NCI-H2107 (cell line): ENCODE data around the gene CRISPLD2.
"Not testable (repeated sequence)": the region's sequence is repeated elsewhere in the genome, so short reads cannot be mapped to it uniquely, and the experiment has no call there.

Experiments
- DNase-seq: peaks from one replicate; lab custom pipeline; 2025; lab: John Stamatoyannopoulos, UW

The CRISPLD2 gene

DNA sequence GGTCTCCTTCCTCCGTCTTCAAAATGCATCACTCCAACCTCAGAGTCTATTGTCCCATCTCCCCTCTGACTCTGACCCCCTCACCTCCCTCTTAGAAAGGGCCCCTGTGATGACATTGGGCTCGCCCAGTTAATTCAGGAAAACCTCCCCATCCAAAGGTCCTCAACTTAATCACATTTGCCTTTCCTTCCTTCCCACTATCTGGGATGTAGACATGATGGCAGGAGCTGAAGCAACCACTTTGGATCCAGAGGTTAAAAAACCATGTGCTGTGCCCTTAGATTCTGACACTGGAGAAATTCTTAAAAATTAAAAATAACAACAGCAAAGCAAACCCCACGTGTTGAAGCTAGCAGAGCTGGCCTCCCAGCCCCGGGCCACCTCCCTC lies 111.3 kb downstream of the CRISPLD2 start:
- DNase-seq = no peak

DNA sequence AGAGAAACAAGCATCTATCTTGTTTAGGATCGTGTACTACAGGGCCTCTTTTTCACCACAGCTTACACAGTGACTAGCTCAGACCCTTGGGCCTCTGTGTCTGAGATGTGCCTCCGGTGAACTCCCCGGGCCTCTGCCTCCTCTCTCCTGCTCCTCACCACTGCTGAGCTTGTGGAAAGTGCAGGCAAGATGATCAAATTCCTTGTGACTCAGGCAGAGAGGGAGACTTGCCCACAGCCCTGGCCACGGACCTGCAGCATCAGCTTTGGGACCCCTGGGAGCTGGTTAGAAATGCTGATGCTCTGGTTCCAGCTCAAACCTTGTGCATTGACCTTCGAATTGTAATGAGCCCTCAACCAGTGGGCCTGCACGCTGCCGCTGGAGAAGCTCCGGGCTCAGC lies 111.7 kb downstream of the CRISPLD2 start:
- DNase-seq = no peak

- no peak for DNase-seq
Measured at GRCh38 chr16:84932681-84933080, 112.9 kb downstream of the CRISPLD2 start.

DNA sequence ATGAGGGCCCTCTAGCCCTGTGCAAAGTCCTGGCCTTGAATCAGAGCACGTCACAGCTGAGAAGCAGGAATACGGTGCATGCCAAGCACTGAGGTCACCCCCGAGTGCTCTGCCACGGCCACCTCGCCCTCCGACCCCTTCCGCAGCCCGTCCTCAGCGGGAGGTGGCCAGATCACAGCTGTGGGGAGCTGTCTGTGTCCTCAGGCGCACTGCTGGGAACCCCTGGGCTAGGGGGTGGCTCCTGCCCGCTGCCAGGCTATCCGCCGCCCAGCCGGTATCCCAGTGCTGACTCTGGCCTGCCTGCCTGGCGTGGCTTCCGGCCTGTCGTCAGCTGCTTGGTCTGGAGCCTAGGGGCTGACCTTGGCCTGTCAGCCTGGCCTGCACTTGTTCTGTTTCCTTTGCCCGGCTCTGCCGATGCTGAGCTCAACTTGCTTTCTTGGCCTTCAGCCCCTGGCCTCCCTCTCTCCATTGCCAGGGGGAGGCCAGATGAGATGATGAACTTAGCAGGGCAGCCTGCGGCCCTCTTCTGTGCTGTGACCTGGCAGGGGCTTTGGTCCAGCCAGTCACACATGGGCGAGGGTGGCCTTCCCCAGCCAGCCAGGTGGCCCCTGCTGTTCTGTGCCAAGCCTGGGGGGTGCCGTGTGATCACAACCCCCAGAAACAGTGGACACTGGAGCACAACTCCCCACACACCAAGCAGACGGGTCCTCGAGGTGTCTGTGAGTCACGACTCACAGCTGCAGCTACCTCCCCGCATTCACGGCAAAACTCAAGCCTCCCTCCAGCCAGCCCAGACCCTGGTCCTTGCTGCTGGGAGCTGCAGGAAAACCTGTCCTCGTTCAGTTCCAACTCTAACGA lies 114.2 kb downstream of the CRISPLD2 start:
- no peak for DNase-seq

DNA sequence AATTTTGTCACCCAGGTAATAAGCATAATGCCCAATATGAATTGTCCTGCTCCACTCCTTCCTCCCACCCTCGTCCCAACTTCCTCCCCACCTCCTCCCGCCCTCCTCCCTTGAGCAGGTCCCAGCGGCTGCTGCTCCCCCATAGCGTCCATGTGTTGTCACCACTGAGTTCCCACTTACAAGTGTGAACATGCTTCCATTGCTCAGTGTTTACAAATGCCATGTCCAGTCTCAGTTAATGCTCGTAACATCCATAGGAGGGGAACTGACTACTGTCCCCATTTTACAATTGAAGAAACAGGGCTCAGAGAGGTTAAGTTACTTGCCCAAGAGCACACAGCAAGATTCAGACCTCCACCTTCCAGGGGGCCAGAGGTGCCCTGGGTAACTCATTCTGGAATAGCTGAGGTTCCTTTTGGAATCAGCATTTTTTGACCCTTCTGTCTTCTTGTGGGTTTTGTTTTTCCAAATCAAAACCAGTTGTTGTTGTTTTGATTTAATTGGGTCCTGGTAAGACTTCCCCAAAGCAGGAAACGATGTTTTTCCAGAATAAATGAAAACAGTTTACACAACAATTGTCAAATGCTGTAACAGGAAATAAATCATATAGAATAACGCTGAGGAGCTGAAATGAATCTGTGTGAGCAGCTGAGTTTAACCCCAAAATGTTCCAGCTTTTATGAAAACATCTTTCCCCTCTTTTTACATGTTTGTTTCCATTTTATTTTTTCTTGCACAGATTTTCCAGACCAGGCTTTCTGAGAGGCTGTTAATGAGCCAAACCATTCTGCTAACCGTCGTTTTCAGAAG lies 117.6 kb downstream of the CRISPLD2 start:
- DNase-seq = no peak

DNA sequence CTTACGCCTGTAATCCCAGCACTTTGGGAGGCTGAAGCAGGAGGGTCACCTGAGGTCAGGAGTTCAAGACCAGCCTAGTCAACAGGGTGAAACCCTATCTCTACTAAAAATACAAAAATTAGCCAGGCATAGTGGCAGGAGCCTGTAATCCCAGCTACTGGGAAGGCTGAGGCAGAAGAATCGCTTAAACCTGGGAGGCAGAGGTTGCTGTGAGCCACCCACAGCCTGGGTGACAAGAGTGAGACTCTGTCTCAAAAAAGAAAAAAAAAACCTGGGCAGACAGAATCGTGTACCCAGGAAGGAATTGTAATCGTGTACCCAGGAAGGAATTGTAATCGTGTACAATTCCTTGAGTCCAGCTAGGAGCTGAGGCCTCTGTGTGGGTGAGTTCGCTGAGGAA lies 118.8 kb downstream of the CRISPLD2 start:
- DNase-seq = not testable (repeated sequence)

- DNase-seq = no peak
Measured at GRCh38 chr16:84940670-84941551, 121.1 kb downstream of the CRISPLD2 start.

DNA sequence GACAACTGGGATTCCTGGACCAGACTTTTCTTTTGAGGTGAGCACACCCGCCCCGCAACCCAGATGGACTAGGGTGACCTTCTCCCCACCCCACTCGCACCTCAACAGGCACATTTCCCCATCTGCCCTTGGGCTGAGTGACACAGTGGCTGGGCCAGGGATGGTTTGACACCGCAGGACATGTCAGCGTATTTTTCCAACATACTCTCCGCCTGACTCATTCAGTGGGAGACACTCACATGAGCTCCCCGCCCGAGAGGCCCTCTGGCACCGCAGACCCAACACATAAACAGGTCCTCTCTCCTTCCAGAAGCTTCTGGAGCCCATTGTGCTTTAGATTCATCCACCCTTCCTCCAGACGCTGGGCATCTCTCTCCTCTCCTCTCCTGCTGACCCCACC lies 122.1 kb downstream of the CRISPLD2 start:
- DNase-seq = no peak

DNA sequence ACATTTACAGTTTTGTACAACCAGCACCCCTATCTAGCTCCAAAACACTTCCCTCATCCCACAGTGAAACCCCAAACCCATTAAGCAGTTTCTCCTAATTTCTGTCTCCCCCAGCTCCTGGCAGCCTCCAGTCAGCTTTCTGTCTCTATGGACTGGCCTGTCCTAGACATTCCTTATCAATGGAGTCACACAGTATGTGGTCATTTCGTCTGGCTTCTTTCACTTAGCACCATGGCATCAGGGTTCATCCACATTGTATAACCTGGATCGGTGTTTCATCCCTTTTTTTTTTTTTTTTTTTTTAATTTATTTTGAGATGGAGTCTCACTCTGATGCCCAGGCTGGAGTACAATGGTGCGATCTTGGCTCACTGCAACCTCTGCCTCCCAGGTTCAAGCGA lies 123.0 kb downstream of the CRISPLD2 start:
- DNase-seq = no peak

DNA sequence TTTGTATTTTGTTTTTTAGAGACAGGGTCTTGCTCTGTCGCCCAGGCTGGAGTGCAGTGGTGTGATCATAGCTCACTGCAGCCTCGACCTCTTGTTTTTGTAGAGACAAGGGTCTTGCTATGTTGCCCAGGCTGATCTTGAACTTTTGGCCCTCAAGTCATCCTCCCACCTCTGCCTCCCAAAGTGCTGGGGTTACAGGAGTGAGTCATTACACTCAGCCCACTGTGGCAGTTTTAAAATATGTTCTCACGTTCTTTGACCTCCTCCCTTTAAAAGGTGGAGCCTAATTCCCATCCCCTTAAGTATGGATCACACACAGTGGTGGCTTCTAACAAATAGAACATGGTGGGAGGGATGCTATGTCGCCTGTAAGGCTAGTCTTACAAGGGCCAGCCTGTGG lies 123.8 kb downstream of the CRISPLD2 start:
- no peak for DNase-seq

- no peak for DNase-seq
Measured at GRCh38 chr16:84947022-84947421, 127.2 kb downstream of the CRISPLD2 start.

GRCh38 chr16:84947996-84948850 lies 128.4 kb downstream of the CRISPLD2 start:
- DNase-seq = no peak

DNA sequence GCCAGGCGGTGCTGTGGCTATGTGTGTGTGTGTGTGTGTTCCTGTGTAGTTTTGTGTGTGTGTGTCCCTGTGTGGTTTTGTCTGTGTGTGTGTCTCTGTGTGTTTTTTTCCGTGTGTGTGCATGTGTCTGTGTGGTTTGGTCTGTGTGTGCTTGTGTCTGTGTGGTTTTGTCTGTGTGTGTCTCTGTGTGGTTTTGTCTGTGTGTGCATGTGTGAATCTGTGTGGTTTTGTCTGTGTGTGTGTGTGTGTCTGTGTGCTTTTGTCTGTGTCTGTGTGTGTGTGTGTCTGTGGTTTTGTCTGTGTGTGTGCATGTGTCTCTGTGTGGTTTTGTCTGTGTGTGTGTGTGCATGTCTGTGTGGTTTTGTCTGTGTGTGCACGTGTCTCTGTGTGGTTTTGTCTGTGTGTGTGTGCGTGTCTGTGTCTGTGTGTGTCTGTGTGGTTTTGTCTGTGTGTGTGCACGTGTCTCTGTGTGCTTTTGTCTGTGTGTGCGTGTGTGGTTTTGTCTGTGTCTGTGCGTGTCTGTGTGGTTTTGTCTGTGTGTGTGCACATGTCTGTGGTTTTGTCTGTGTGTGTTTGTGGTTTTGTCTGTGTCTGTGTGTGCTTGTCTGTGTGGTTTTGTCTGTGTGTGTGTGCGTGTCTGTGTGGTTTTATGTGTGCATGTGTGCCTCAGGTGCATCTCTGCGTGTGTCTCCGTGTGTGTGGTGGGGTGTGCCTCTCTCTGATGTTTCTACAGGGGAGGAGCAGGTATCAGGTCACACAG lies 129.2 kb downstream of the CRISPLD2 start:
- no peak for DNase-seq

DNA sequence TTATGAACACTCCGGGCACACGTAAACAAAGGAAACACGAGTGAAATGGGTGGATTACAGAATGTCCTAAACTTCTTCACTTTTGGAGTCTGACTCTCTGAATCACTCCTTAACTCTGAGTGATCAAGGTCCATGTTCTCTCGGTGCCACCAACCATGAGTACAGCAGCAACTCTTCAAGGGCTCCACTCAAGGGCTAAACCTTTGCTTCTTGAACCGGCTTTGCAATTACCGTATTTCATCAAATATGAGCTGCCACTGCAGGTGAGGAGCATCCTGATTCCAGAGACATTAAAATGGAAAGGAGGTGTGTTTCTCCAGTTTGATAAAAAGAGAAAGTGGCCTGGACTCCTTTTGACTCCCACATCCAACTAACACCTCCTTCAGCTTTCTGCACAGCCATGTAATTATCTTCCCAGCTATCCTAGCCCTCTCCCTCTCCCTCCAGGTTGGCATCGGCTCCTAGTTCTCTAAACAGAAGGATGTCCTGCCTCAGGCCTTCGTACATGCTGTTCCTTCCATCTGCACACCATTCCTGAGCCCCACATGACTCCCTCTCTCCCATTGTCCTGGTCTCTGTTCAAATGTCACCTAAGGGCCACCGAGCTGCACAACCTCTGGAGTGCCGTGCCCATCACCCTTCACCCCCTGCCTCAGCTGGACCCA lies 130.1 kb downstream of the CRISPLD2 start:
- no peak for DNase-seq

- no peak for DNase-seq
Measured at GRCh38 chr16:84950906-84951305, 131.1 kb downstream of the CRISPLD2 start.

DNA sequence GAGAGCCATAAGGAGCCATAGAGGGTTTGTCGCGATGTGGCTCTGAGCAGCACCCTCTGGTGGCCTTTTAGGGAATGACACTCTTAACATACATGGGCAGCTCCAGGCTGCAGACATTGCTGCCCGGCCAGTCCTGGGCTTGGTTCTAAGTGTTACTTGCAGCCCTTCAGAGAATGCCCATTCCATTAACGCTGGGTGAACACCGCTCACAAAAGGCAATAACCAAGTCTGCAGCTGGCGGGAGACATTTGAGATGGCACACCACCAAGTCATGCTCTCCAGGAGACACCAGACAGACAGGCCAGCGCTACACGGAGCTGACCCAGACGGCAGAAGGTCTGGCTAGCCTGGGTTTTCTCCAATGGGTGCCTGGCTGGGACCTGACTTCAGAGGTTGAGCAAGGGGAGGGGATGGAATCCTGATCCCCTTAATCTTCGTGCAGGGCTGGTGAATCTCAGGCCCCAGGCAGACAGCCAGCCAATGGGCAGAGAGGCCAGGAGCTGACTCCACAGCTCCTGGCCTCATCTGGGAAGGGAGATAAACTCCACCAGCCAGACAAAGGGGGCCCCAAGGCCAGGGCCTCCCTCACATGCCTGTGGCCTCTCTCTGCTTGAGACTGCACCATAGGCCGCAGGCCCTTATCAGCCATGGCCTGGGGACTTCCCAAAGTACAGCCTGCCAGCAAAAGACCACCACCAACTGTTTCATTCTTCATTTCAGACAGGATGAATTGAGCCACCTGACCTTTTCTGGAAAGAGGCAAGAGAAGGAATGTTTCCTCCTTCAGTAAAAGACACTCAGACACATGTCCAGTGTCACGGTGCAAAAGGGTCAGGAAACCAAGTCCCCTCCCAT lies 132.8 kb downstream of the CRISPLD2 start:
- DNase-seq = peak; percentile 78

GRCh38 chr16:84953190-84953746 lies 133.5 kb downstream of the CRISPLD2 start:
- no peak for DNase-seq

- no peak for DNase-seq
Measured at GRCh38 chr16:84955427-84955826, 135.6 kb downstream of the CRISPLD2 start.

DNA sequence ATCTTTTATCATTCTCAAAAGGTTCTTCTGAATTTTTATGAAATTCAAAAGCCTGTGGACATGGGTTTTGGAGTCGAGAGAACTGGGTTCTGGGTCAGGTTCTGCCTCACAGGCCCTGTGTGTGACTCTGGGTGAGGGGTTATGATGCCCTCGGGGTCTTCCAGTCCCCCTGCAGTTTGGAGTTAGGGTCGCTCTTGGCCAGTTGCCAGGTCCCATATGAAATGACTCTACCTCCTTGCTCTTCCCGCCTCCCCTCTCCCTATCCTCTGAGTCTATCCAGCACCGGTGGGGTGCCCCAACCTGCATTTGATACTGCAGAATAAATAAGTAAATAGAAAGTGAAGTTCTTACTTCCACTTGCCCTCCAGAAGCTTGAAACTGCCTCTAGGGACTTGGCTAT lies 137.4 kb downstream of the CRISPLD2 start:
- DNase-seq = no peak
